A172 (cell line): ENCODE results near the gene EPB41L4A. TPM values are rescaled to one million over a fixed set of nuclear protein-coding genes. Genes with fewer than 3 reads are reported as not detected.

Experiments used
- DNase-seq: peaks from one replicate; pipeline ENCODE4 v3.0.0-alpha.2; 2015; ENCODE audit warnings: low spot score
- total RNA-seq: library from RNA; depleted of rRNA; stranded (reverse); fragments of >200 nt; shearing (Covaris generic); gene quantifications from 2 replicates; pipeline ENCODE4 v1.2.3, GENCODE V29; 2014

The EPB41L4A gene
- total RNA-seq, 1 experiment from 2014 or later: 2.2 TPM

- DNase-seq: no peak
Measured at GRCh38 chr5:112113565-112113964, 305.5 kb downstream of the EPB41L4A start.
